Uterus (tissue), 2 donors: ENCODE results near the gene SUPT3H.

Experiments
- POLR2A ChIP-seq, 2 donors: fragments of 450-650 bp; IDR thresholded peaks; one replicate each; pipeline ENCODE4 v1.6.1; 2016; ENCODE audit warnings: antibody characterized with exemption in 2 of 2, mild to moderate bottlenecking in 1 of 2, moderate library complexity in 1 of 2
- TF ChIP-seq, protein P1 (sequence below), 4 experiments: fragments of 200-600 bp in 2 of 4; fragments of 450-650 bp in 2 of 4; sonication (generic) in 2 of 4; IDR thresholded peaks; one replicate each; pipeline ENCODE4 v1.5.1; 2016 to 2019; ENCODE audit warnings: antibody characterized with exemption in 4 of 4, mild to moderate bottlenecking in 2 of 4, moderate library complexity in 1 of 4

DNA sequence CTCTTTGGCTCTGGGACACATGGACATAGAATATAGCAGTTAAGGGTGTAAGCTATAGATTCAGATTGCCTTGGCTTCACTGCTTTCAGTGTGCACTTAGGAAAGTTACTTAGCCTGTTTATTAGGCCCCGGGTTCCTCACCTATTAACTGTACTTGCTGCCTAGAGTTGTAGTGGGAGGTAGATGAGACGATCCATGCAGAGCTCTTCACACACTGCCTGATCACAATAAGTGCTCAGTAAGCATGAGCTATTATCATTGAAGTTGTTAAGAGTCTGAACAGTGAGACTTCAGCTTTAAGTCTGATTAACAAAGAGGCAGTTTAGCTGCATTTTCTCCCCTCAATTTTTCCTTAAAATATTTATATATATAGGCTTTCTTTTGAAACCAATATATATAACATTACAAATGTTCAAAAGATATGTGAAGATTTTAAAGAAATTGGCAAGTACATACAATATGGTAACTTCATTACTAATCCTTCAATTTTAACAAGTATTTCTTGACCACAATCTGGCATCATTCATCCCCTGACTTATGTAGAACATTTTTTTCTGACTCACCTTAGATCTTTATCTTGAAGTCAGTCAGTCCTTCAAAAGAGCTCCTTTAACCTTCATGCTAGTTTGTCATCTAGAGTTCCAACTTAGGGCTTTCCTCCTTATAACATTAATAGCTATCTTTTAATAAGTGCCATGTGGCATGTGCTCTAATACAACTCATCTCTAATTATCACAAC, 20.5 kb upstream of the SUPT3H start:
- TF ChIP-seq, protein P1, sequence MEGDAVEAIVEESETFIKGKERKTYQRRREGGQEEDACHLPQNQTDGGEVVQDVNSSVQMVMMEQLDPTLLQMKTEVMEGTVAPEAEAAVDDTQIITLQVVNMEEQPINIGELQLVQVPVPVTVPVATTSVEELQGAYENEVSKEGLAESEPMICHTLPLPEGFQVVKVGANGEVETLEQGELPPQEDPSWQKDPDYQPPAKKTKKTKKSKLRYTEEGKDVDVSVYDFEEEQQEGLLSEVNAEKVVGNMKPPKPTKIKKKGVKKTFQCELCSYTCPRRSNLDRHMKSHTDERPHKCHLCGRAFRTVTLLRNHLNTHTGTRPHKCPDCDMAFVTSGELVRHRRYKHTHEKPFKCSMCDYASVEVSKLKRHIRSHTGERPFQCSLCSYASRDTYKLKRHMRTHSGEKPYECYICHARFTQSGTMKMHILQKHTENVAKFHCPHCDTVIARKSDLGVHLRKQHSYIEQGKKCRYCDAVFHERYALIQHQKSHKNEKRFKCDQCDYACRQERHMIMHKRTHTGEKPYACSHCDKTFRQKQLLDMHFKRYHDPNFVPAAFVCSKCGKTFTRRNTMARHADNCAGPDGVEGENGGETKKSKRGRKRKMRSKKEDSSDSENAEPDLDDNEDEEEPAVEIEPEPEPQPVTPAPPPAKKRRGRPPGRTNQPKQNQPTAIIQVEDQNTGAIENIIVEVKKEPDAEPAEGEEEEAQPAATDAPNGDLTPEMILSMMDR (IDR thresholded peaks at IDR 0.05): no peak
- TF ChIP-seq POLR2A (IDR thresholded peaks at IDR 0.05): no peak
